ENCODE data around the gene TNFSF12. TPM values are rescaled to one million over a fixed set of nuclear protein-coding genes. Genes with fewer than 3 reads are reported as not detected.

The TNFSF12 gene
- polyA plus RNA-seq, 2 of the 4 experiments (the other 2 are of a cell fraction), result 9.9 to 11.9 TPM

DNA sequence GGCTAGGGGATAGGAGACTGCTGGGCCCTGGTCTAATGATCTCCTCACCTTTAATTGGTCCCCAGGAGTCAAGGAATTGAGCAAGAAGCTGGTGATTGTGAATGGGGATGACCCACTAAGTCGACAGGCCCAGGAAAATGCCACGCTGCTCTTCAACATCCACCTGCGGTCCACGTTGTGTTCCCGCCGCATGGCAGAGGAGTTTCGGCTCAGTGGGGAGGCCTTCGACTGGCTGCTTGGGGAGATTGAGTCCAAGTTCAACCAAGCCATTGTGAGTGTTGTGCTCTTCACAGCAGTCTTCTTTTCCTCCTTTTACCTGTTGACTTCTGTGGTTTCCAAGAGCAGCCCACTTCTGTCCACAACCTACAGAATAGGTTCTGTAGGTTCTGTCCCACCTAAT is 45.3 kb upstream of the TNFSF12 start:
- 92% methylated on average over 8 of the region's 8 CpGs for WGBS (ENCODE audit: missing lambda C conversion rate)
- no peaks in the 10 kb centered on the region for H3K4me1 ChIP-seq
- no peaks in the 10 kb centered on the region for H3K9me3 ChIP-seq
- H3K4me2 ChIP-seq, result no peak overlapping the region
- TF ChIP-seq ZC3H11A (IDR thresholded peaks at IDR 0.05), result no peak
- no peak for TF ChIP-seq NR3C1 (IDR thresholded peaks at IDR 0.05)
- TF ChIP-seq SMC3 (IDR thresholded peaks at IDR 0.05), result no peak
- no peak for TF ChIP-seq CEBPB (IDR thresholded peaks at IDR 0.05)
- no peak for TF ChIP-seq RARB (CRISPR knock-in tag; IDR thresholded peaks at IDR 0.05)
- no peak overlapping the region for H3K4me3 ChIP-seq
- FAIRE-seq (no peak), ATAC-seq (no peak), DNase-seq (ENCODE audit: low read depth in 1 of 2, low spot score in 1 of 2) (no peak)
- no peak overlapping the region for H3K27ac ChIP-seq
- ChIA-PET CTCF (interaction anchor here (0.7 to 7.4 kb wide), 9 partner anchors 9 to 159 kb away, joined by 3 to 72 read pairs (median 4); partner anchors contain the start of genes SENP3, TMEM95 and TNFSF13), POLR2A (interaction anchor here (1.0 kb wide), 1 partner anchor 20 kb away, joined by 3 read pairs; the partner anchor contains the start of gene POLR2A)

DNA sequence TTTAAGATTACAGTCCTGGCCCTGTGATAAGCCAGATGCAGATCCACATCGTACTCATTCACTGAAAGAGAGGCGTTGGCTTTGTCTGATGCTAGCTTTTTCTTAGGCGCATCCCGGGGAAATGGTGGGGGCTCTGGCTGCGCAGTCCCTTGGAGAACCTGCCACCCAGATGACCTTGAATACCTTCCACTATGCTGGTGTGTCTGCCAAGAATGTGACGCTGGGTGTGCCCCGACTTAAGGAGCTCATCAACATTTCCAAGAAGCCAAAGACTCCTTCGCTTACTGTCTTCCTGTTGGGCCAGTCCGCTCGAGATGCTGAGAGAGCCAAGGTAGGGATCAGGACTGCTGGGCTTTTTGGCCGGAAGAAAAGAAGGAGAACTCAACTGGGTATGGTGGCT is 40.7 kb upstream of the TNFSF12 start:
- Histone ChIP-seq H3K4me3 (no peak overlapping the region), H3K9me3 (no peaks in the 10 kb centered on the region), H3K27ac (no peak overlapping the region), H3K4me2 (no peak overlapping the region), H3K4me1 (no peaks in the 10 kb centered on the region)
- WGBS (ENCODE audit: missing lambda C conversion rate), result 90% methylated on average over 11 of the region's 11 CpGs
- TF ChIP-seq ZNF302 (CRISPR knock-in tag; IDR thresholded peaks at IDR 0.05) (no peak), KDM1A (IDR thresholded peaks at IDR 0.05; ENCODE audit: low read depth) (no peak), SREBF2 (IDR thresholded peaks at IDR 0.05) (no peak), CEBPB (IDR thresholded peaks at IDR 0.05) (no peak), MAFK (IDR thresholded peaks at IDR 0.05; ENCODE audit: partially characterized antibody) (no peak), ZFP36 (IDR thresholded peaks at IDR 0.05; ENCODE audit: borderline replicate concordance, partially characterized antibody) (no peak), CBX2 (IDR thresholded peaks at IDR 0.05; ENCODE audit: borderline replicate concordance, low read depth) (no peak), RNF2 (IDR thresholded peaks at IDR 0.05; ENCODE audit: borderline replicate concordance, low read depth) (no peak), HOXB13 (CRISPR knock-in tag; IDR thresholded peaks at IDR 0.05; ENCODE audit: low read depth) (no peak), JUN (IDR thresholded peaks at IDR 0.05) (no peak), NFE2L2 (conservative IDR thresholded peaks at IDR 0.05; ENCODE audit: low read length) (no peak)
- TF ChIP-seq, protein P1, sequence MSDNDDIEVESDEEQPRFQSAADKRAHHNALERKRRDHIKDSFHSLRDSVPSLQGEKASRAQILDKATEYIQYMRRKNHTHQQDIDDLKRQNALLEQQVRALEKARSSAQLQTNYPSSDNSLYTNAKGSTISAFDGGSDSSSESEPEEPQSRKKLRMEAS (IDR thresholded peaks at IDR 0.05), result no peak
- TF ChIP-seq, protein P2, sequence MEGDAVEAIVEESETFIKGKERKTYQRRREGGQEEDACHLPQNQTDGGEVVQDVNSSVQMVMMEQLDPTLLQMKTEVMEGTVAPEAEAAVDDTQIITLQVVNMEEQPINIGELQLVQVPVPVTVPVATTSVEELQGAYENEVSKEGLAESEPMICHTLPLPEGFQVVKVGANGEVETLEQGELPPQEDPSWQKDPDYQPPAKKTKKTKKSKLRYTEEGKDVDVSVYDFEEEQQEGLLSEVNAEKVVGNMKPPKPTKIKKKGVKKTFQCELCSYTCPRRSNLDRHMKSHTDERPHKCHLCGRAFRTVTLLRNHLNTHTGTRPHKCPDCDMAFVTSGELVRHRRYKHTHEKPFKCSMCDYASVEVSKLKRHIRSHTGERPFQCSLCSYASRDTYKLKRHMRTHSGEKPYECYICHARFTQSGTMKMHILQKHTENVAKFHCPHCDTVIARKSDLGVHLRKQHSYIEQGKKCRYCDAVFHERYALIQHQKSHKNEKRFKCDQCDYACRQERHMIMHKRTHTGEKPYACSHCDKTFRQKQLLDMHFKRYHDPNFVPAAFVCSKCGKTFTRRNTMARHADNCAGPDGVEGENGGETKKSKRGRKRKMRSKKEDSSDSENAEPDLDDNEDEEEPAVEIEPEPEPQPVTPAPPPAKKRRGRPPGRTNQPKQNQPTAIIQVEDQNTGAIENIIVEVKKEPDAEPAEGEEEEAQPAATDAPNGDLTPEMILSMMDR (IDR thresholded peaks at IDR 0.05), result no peak
- ChIA-PET POLR2A (interaction anchor here (1.4 kb wide), 1 partner anchor 24 kb away, joined by 9 read pairs; the partner anchor contains the start of gene POLR2A), CTCF (interaction anchor here (0.9 to 3.6 kb wide), 12 partner anchors 7 to 162 kb away, joined by 3 to 37 read pairs (median 4); partner anchors contain the start of gene SENP3)
- ATAC-seq (no peak), FAIRE-seq (no peak), DNase-seq (ENCODE audit: low read depth in 1 of 2, low spot score in 1 of 2) (no peak)

DNA sequence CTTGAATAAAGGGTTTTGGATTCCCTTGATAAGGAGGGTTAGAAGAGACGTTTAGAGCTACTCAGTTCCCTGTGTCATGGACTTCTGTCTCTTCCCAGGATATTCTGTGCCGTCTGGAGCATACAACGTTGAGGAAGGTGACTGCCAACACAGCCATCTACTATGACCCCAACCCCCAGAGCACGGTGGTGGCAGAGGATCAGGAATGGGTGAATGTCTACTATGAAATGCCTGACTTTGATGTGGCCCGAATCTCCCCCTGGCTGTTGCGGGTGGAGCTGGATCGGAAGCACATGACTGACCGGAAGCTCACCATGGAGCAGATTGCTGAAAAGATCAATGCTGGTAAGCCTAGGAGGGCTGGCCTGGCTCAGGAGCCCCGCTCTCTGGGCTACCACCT is 40.0 kb upstream of the TNFSF12 start:
- Histone ChIP-seq H3K4me2 (no peak overlapping the region), H3K4me1 (no peaks in the 10 kb centered on the region), H3K9me3 (no peaks in the 10 kb centered on the region), H3K27ac (no peak overlapping the region), H3K4me3 (no peak overlapping the region)
- DNase-seq (ENCODE audit: low read depth in 1 of 2, low spot score in 1 of 2) (no peak), ATAC-seq (no peak), FAIRE-seq (no peak)
- ChIA-PET POLR2A (interaction anchor here (0.7 to 1.4 kb wide), 2 partner anchors 25 to 52 kb away, joined by 4 to 5 read pairs; partner anchors contain the start of gene POLR2A), CTCF (interaction anchor here (0.9 to 3.6 kb wide), 5 partner anchors 9 to 52 kb away, joined by 3 to 37 read pairs (median 9); partner anchors contain the start of gene SENP3)
- 92% methylated on average over 9 of the region's 9 CpGs for WGBS (ENCODE audit: missing lambda C conversion rate)
- TF ChIP-seq POLR2AphosphoS2 (conservative IDR thresholded peaks at IDR 0.05; ENCODE audit: low read length), result 0 out of 2 replicates have a peak, but pooled peaks have one; percentile 28
- TF ChIP-seq, protein P3, sequence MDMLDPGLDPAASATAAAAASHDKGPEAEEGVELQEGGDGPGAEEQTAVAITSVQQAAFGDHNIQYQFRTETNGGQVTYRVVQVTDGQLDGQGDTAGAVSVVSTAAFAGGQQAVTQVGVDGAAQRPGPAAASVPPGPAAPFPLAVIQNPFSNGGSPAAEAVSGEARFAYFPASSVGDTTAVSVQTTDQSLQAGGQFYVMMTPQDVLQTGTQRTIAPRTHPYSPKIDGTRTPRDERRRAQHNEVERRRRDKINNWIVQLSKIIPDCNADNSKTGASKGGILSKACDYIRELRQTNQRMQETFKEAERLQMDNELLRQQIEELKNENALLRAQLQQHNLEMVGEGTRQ (IDR thresholded peaks at IDR 0.05), result no peak

Measured in A549 (cell line).